A549 (cell line): Measurements from ENCODE around the gene LHX5.

ENCODE experiments used
- BHLHE40 ChIP-seq: IDR thresholded peaks from 2 replicates; pipeline ENCODE4 v1.6.1; 2012; ENCODE audit warnings: low read depth, low read length, inconsistent platforms
- CHD2 ChIP-seq: fragments of 150-350 bp; IDR thresholded peaks from 2 replicates; pipeline ENCODE4 v1.6.1; 2014; ENCODE audit warnings: low read length; ENCODE audit not compliant: partially characterized antibody
- CTCF ChIP-seq: fragments of >200 bp; sonication (Bioruptor Twin); formaldehyde crosslinking; IDR thresholded peaks from 3 replicates; pipeline ENCODE4 v1.5.1; 2016
- EP300 ChIP-seq, 2 experiments: fragments of >200 bp; sonication (Bioruptor Twin); formaldehyde crosslinking; IDR thresholded peaks; 2 replicates in 1 of 2; 3 replicates in 1 of 2; pipeline ENCODE4 v1.6.1; 2016 to 2017
- ESRRA ChIP-seq: fragments of 150-350 bp; IDR thresholded peaks from 2 replicates; pipeline ENCODE4 v1.6.1; 2014; ENCODE audit warnings: mild to moderate bottlenecking, low read length, borderline replicate concordance
- GATA3 ChIP-seq: IDR thresholded peaks from 2 replicates; pipeline ENCODE4 v1.6.1; 2012; ENCODE audit warnings: borderline replicate concordance
- KDM1A ChIP-seq: fragments of 200-600 bp; sonication (generic); IDR thresholded peaks from 2 replicates; pipeline ENCODE4 v1.6.1; 2016; ENCODE audit warnings: low read depth, mild to moderate bottlenecking
- MYC ChIP-seq: IDR thresholded peaks from 2 replicates; pipeline ENCODE4 v1.6.1; 2012; ENCODE audit warnings: mild to moderate bottlenecking, inconsistent platforms, low read length, improper control_type of control experiment, borderline replicate concordance
- POLR2A ChIP-seq: IDR thresholded peaks from 2 replicates; pipeline ENCODE4 v1.6.1; 2012; ENCODE audit warnings: mild to moderate bottlenecking, low read length
- RFX5 ChIP-seq: fragments of 450-650 bp; IDR thresholded peaks from 2 replicates; pipeline ENCODE4 v1.7.1; 2014; ENCODE audit warnings: antibody characterized with exemption, mild to moderate bottlenecking, moderate library complexity
- RNF2 ChIP-seq: fragments of 200-600 bp; sonication (generic); IDR thresholded peaks from 2 replicates; pipeline ENCODE4 v1.6.1; 2016; ENCODE audit warnings: low read depth, mild to moderate bottlenecking, antibody characterized with exemption, moderate library complexity, borderline replicate concordance
- TF ChIP-seq, protein P1 (sequence below): fragments of 200-600 bp; sonication (generic); IDR thresholded peaks from 2 replicates; pipeline ENCODE4 v1.6.1; 2016; ENCODE audit warnings: antibody characterized with exemption, mild to moderate bottlenecking, moderate library complexity

- TF ChIP-seq MYC (no peak), CHD2 (no peak), POLR2A (no peak), RFX5 (no peak), KDM1A (no peak), CTCF (no peak), EP300 (IDR thresholded peaks at IDR 0.05) (no peak), ESRRA (no peak), GATA3 (no peak), RNF2 (no peak), BHLHE40 (no peak)
- TF ChIP-seq, protein P1, sequence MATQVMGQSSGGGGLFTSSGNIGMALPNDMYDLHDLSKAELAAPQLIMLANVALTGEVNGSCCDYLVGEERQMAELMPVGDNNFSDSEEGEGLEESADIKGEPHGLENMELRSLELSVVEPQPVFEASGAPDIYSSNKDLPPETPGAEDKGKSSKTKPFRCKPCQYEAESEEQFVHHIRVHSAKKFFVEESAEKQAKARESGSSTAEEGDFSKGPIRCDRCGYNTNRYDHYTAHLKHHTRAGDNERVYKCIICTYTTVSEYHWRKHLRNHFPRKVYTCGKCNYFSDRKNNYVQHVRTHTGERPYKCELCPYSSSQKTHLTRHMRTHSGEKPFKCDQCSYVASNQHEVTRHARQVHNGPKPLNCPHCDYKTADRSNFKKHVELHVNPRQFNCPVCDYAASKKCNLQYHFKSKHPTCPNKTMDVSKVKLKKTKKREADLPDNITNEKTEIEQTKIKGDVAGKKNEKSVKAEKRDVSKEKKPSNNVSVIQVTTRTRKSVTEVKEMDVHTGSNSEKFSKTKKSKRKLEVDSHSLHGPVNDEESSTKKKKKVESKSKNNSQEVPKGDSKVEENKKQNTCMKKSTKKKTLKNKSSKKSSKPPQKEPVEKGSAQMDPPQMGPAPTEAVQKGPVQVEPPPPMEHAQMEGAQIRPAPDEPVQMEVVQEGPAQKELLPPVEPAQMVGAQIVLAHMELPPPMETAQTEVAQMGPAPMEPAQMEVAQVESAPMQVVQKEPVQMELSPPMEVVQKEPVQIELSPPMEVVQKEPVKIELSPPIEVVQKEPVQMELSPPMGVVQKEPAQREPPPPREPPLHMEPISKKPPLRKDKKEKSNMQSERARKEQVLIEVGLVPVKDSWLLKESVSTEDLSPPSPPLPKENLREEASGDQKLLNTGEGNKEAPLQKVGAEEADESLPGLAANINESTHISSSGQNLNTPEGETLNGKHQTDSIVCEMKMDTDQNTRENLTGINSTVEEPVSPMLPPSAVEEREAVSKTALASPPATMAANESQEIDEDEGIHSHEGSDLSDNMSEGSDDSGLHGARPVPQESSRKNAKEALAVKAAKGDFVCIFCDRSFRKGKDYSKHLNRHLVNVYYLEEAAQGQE: no peak
Observed at GRCh38 chr12:113436586-113436985, 35.1 kb downstream of the LHX5 start.
